Measurements from ENCODE around the gene UBAC2. TPM values are rescaled to one million over a fixed set of nuclear protein-coding genes. Genes with fewer than 3 reads are reported as not detected.

Gene UBAC2
- total RNA-seq, 3 donors from 2014 or later: 57.4 to 74.2 (median 67.5) TPM

DNA sequence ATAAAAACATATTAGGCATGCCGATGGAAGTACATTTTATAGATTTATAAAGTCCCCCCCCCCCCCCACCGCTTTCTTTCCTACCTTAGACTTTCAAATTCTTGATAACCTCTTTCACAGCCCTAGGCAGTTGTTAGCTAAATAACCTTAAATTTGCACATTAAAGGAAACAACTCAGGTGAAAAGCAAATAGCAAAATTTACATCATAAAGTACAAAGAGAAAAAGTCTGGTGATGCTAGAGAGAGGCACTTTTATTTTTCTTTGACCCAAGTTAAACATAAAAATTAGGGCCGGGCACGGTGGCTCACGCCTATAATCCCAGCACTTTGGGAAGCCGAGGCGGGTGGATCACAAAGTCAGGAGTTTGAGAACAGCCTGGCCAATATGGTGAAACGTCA, 15.0 kb upstream of the UBAC2 start:
- ATAC-seq (no peak), DNase-seq (no peak)
- Histone ChIP-seq H3K9me3 (peaks cover 17% of the 10 kb centered on the region), H3K36me3 (ENCODE audit: low read depth) (no peaks in the 10 kb centered on the region), H3K4me1 (ENCODE audit: low read depth) (no peaks in the 10 kb centered on the region), H3K4me3 (no peak overlapping the region)
- intact Hi-C loops (cut with DNase I, micrococcal nuclease): no loop called here
- TF ChIP-seq CTCF (IDR thresholded peaks at IDR 0.05): no peak

GRCh38 chr13:99190147-99190985, 10.3 kb upstream of the UBAC2 start:
- no peak for TF ChIP-seq CTCF (IDR thresholded peaks at IDR 0.05)
- Histone ChIP-seq H3K4me1 (ENCODE audit: low read depth) (peaks cover 19% of the 10 kb centered on the region), H3K9me3 (no peaks in the 10 kb centered on the region), H3K36me3 (ENCODE audit: low read depth) (no peaks in the 10 kb centered on the region), H3K4me3 (no peak overlapping the region)
- intact Hi-C loops (cut with DNase I, micrococcal nuclease): no loop called here
- DNase-seq: no peak
- no peak for ATAC-seq

GRCh38 chr13:99191336-99191899, 9.2 kb upstream of the UBAC2 start:
- Histone ChIP-seq H3K9me3 (no peaks in the 10 kb centered on the region), H3K4me3 (no peak overlapping the region), H3K4me1 (ENCODE audit: low read depth) (peaks cover 26% of the 10 kb centered on the region), H3K36me3 (ENCODE audit: low read depth) (no peaks in the 10 kb centered on the region)
- intact Hi-C loops (cut with DNase I, micrococcal nuclease): no loop called here
- TF ChIP-seq CTCF (IDR thresholded peaks at IDR 0.05): no peak
- DNase-seq: no peak
- ATAC-seq: peak; percentile 2

DNA sequence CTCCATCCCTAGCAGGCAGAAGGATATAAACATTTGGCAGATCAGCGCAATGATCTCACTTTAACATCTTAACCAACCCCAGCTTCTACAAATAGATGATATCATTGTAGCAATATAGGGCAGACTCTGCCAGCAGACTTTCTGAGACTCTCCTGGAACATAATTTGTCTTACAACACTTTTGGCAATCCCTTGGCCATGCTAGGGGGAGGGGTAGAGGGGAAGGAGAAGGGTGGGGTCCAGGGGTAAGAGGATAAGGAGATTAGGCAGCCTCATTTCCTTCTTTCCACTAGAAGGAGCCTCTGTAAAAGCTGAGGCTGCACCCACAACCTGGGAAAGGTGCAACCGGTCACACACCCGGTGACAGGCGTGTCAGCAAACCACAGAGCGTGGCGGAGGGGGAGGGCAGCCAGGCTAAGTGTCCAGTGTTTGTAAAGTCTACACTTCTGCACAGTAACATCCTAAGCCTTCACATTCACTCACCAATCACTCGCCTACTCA, 8.7 kb upstream of the UBAC2 start:
- Histone ChIP-seq H3K4me3 (no peak overlapping the region), H3K4me1 (ENCODE audit: low read depth) (peaks cover 29% of the 10 kb centered on the region), H3K36me3 (ENCODE audit: low read depth) (no peaks in the 10 kb centered on the region), H3K9me3 (no peaks in the 10 kb centered on the region)
- TF ChIP-seq CTCF (IDR thresholded peaks at IDR 0.05): no peak
- ATAC-seq (peak; percentile 84), DNase-seq (peak; percentile 74 to 80 (median 76))
- intact Hi-C loops (cut with DNase I, micrococcal nuclease): no loop called here

DNA sequence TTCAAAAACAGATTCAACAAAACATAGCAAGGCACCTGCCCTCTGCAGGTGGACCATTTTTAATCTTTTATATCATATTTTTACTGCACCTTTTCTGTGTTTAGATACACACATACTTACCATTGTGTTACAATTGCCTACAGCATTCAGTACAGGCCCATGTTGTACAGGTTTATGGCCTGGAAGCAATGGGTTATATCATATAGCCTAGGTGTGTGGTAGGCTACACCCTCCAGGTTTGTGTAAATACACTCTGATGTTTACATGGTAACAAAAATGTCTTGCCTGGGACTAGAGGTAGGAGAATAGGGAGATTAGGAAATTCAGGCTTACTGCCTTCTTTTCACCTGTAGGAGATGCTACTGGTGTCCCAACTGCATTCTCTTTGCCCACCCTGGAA, 8.2 kb upstream of the UBAC2 start:
- Histone ChIP-seq H3K36me3 (ENCODE audit: low read depth) (no peaks in the 10 kb centered on the region), H3K4me3 (no peak overlapping the region), H3K9me3 (no peaks in the 10 kb centered on the region), H3K4me1 (ENCODE audit: low read depth) (peaks cover 29% of the 10 kb centered on the region)
- intact Hi-C loops (cut with DNase I, micrococcal nuclease): no loop called here
- DNase-seq: peak in 1 of 3 donors; percentile 43
- ATAC-seq: peak; percentile 81
- no peak for TF ChIP-seq CTCF (IDR thresholded peaks at IDR 0.05)
